Dermis blood vessel endothelial cell (primary cell): ENCODE results near the gene PDZRN3. TPM values are rescaled to one million over a fixed set of nuclear protein-coding genes. Genes with fewer than 3 reads are reported as not detected.

ENCODE experiments used
- DNase-seq: peaks from one replicate; pipeline ENCODE4 v3.0.0; 2010
- total RNA-seq: library from RNA; depleted of rRNA; stranded (reverse); fragments of >200 nt; gene quantifications from 2 replicates; pipeline ENCODE4 v1.2.3, GENCODE V29; 2014

Gene PDZRN3
- total RNA-seq, 1 donor from 2014 or later = under 0.01 TPM

GRCh38 chr3:73552700-73553099 is 72.0 kb downstream of the PDZRN3 start:
- DNase-seq = no peak

DNA sequence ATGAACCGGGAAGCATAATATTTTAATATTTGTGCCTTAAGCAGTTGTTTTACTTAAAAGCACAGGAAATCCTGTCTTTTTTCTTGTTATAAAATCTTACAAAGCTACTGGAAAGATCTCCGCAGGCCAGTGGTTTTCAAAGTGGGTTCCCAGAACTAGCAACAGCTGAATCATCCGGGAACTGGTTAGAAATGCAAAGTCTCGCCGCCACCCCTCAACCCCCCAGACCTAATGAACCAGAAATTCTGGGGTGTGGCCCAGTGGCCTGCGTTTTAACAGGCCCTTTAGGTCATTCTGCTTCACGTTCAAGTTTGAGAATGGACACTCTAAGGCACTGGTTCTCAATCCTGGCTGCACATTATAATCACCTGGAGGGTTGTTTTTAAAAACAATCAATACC is 74.7 kb downstream of the PDZRN3 start:
- DNase-seq = no peak

GRCh38 chr3:73549051-73549600 is 75.6 kb downstream of the PDZRN3 start:
- DNase-seq = no peak

- no peak for DNase-seq
These were observed 76.3 kb downstream of the PDZRN3 start for GRCh38 chr3:73548436-73548835.

DNA sequence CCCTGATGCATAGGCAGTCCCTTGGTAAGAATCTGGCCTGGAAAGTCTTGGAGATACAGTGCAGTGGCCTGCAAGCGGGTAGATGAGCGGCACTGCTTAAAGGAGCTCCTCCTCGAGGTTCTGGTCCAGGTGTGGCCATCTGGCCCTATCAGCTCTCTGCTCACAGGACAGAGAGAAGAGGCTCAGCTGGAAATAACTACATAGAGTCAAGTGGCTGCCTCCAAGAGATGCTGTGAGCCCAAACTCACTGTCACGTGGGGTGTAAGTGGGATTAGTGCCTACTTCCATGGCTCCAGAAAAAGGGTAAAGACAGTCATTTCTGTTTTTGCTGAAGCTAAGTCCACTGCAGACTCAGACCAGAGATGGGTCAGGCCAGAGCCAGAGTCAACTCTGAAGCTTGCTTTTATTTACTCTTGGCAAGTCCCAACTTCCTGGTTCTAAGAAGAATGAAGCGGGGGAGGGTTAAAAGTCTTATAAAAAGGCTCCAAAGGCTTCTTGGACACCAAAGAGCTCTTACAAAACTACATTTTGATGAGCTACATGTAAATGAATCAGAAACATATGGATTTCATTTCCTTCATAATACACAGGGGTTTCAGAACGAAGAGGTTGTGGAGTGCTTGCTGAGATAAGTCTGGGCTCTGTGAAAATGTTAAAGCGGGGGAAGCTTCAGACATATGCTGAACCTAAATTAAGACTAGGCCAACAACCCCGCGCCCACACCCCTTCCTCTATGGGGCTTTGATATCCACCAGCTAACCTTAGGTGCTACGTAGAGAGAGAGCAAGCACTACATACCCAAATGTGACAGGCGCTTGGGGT is 77.1 kb downstream of the PDZRN3 start:
- DNase-seq = no peak

DNA sequence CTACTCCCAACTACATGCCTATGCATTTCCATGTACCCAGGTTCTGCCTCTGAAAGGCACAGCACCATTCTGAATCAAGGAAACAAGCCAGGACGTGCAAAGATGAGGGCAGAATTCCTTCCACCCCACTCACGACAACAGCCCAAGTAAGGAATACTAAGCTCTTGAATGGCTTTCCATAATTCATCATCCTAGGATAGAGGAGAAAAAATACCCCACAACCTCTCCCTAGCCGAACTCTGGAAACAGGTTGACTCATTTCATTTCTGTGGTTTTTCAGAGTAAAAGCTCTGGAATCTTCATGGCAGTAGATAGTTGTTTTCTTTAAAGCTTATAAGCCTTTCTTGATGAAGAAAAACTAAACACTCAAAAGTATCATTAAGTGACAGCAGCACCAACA is 77.8 kb downstream of the PDZRN3 start:
- DNase-seq = no peak

GRCh38 chr3:73543412-73543811 is 81.3 kb downstream of the PDZRN3 start:
- no peak for DNase-seq

GRCh38 chr3:73542136-73542535 is 82.6 kb downstream of the PDZRN3 start:
- DNase-seq = no peak

DNA sequence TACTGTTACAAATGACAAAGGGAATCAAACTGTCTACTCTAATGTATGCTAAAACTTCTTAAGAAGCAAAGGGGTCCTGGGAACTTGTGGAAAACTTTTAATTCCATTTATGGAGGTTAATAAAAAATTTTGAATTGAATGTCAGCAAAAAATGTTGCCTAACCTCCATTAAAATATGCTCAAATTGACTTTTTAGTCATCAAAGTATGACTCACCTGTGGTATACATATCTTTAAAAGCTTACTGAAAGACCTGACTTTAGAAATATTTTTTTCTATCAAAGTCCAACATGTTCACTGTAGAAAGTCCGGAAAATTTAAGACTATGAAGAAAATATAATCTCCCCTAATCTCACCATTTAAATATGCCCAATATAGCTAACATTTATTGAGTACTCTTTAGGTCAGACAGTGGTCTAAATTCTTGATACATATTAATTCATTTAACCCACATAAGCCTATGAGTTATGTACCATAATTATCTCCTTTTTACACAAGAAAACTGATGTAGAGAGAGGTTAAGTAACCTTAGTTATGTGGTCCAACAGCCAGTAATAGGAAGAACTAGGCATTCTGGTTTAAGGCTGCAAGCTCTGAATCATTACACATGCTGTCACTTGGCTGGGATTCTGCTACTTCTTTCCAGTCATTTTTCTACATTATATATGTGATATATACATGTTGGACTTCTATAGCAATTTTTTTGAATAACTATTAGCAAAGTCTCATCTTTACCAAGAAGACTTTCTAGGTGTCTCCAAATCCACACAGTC is 83.6 kb downstream of the PDZRN3 start:
- DNase-seq = no peak

- no peak for DNase-seq
These were observed 86.3 kb downstream of the PDZRN3 start for GRCh38 chr3:73538486-73538885.

DNA sequence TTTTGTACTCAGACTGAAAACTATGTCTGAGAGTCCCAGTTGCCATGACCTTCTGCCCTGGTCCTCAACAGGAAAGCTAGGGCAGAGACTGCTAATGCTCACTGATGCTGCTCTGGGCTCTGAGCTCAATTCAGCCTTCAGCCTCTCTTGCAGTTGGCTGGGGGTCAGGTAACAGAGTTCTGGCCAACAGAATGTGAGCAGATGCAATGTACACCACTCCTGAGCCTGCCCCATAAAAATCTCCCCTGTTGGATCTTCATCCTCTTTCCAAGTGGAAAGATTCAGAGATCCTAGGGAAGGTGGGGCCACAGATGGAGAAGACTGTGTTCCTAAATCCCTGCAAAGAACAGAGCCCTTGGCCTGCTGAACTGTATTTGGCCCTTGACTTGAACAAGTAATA is 87.8 kb downstream of the PDZRN3 start:
- DNase-seq = no peak

DNA sequence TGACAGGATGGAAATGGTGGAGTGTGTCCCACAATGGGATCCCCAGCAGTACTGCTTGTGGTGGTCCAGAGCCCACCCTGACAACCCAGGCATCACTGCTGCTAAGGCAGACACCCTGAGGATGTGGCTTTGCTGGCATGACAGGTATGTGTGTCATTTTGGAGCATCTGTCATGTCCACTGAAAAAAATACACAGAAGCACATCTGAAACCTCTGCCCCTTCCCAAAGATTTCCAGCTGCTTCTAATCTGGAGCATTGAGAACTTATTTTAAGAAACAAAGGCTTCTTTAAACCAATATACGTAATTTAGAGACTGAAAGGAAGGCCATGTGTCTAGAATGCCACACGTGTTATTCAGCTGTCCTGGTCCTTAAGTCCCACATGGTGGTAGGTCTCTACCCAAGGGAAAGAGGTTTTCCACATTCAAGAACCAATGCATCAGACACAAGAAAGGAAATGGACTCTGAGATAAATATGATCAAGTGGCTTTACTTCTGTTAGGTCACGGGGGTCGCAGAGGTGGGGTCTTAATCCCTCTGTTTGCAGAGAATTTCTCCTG is 88.3 kb downstream of the PDZRN3 start:
- no peak for DNase-seq

DNA sequence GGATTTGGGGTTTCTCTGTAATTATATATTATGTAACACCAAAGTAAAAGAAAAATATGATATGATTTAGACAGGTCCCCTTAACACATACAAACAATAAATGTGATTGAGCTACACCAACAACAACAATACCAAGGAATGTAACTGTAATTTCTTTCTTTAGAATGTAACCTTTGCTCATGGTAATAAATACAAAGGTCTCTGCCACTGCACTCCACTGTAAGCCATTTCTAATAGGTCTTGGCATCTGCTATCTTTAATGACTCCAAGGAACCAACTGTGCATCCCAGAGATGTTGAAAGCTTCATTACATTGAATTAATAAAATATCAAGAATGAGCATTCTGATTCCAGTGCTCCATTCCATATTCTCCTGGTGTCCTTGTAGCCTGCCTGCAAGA is 88.8 kb downstream of the PDZRN3 start:
- no peak for DNase-seq

DNA sequence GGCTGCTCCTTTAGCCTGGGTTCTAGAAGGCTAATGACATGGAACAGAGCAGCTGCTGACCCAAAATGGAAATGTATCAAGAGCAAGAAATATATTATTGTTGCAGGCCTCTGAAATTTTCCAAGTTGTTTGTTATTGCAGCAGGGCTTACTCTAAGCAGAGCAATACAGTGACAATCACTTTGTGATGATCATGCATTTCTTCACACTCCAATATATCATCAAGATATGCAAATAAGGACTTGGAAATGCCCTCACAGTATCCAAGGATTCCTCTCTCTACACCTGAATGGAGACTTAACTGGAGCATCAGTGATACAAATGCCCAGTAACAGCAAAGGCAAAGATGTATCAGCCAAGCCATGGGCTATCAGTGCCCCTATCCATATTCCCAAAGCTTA is 89.6 kb downstream of the PDZRN3 start:
- DNase-seq = no peak

DNA sequence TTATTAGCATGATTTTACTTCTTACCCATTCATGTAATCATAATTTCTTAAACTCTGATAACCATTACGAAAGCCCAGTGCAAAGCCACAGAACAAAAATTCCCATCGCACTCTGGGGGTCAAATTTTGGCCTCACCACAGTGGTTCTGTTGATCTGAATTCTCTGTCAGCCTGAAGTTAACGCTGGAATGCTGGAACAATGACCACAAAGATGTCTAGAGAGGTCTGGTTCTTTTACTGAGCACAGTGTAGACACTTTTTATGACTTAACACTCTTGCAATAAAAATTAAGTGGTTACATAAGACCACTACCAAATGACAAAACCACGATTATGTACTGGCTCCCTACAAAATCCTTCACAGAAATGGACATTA is 94.7 kb downstream of the PDZRN3 start:
- no peak for DNase-seq

GRCh38 chr3:73529308-73530021 is 95.3 kb downstream of the PDZRN3 start:
- no peak for DNase-seq

GRCh38 chr3:73525591-73525990 is 99.2 kb downstream of the PDZRN3 start:
- DNase-seq = no peak

DNA sequence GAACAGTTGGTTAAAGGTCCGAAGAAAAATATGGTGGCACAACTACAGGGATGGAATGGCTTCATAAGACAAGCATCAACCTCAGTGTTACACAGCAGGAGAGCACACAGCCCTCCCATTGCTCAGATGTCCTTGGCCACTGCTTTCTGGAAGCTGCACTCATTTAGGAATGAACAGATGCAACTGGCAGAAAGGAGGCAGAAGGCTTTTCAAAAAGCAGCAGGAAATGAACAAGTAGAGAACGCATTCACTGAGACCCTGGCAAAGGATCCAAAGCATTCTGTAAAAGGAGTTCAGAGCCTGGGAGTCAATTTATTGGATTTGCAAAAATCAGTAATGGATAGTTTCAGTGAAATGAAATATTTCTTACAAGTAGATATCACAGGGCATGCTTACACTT is 101.1 kb downstream of the PDZRN3 start:
- no peak for DNase-seq

- no peak for DNase-seq
These were observed 102.9 kb downstream of the PDZRN3 start for GRCh38 chr3:73521734-73522336.

DNA sequence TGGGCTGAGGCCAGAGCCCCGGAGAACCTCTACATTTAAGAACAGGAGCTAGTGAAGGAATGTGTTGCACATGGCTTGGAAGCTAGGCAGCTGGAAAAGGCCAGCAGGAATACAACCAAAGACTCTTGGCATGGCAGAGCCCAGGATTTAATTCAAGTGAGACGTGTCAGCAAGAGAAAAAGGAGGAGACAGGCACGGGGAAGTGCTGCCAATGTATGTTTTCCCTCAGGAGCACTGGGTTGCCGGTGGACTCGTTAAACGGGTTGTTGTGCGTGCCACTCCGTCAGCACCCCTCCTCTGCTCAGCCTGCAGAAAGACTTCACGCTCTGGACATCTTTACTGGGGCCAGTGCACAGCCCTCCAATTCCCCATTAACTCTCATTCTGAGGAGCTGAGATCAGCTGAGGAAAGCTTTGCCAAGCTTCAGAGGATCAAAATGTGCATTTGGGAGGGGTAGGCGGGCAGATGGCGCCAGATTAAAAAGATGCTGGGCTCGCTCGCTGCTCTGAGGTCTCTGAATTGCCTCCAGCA is 103.7 kb downstream of the PDZRN3 start:
- no peak for DNase-seq

GRCh38 chr3:73516631-73517030 is 108.1 kb downstream of the PDZRN3 start:
- no peak for DNase-seq

GRCh38 chr3:73513260-73513659 is 111.5 kb downstream of the PDZRN3 start:
- DNase-seq = no peak
